ENCODE measurements around the gene RPL26. TPM values are rescaled to one million over a fixed set of nuclear protein-coding genes. Genes with fewer than 3 reads are reported as not detected.

RPL26 gene
- total and polyA plus RNA-seq, 7 donors: 3,681 to 6,374 (median 4,708) TPM

GRCh38 chr17:8413938-8414337 is 30.9 kb upstream of the RPL26 start:
- no peak for DNase-seq
- Histone ChIP-seq H3K27ac (no peak overlapping the region), H3K4me3 (no peak overlapping the region), H3K9me3 (no peaks in the 10 kb centered on the region), H3K4me1 (peaks cover 0 to 8% (median 0%) of the 10 kb centered on the region in 4 donors), H3K36me3 (no peaks in the 10 kb centered on the region), H3K27me3 (peaks cover 0 to 3% (median 0%) of the 10 kb centered on the region in 3 donors)
- intact Hi-C loops (cut with DNase I): no loop called here
- TF ChIP-seq EP300 (IDR thresholded peaks at IDR 0.05): no peak
- no peak for TF ChIP-seq CTCF (IDR thresholded peaks at IDR 0.05)
- TF ChIP-seq POLR2A (IDR thresholded peaks at IDR 0.05): no peak
- no peak for TF ChIP-seq POLR2AphosphoS5 (IDR thresholded peaks at IDR 0.05)

DNA sequence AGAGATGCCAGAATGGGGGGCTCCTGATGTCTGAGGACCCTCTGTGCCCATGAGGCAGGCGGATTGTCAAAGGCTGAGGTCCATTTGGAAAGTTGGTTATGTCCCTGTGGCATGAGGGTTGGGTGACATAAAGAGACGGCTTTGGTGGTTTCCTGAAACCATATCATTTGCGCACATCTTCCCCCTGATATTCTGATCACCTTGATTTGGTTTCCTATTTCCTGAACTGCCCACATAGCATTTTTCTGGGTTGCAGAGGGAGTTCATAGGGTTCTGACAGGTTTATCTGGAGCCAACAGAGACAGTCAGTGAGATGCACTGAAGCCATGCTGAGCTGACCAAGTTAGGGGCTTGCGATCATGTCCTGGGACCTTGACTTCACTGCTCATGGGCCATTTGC is 30.3 kb upstream of the RPL26 start:
- Histone ChIP-seq H3K9me3 (no peaks in the 10 kb centered on the region), H3K4me3 (no peak overlapping the region), H3K4me1 (peaks cover 0 to 8% (median 0%) of the 10 kb centered on the region in 4 donors), H3K27ac (no peak overlapping the region), H3K36me3 (no peaks in the 10 kb centered on the region), H3K27me3 (peaks cover 0 to 3% (median 0%) of the 10 kb centered on the region in 3 donors)
- no peak for TF ChIP-seq POLR2A (IDR thresholded peaks at IDR 0.05)
- no peak for TF ChIP-seq POLR2AphosphoS5 (IDR thresholded peaks at IDR 0.05)
- TF ChIP-seq CTCF (IDR thresholded peaks at IDR 0.05): no peak
- intact Hi-C loops (cut with DNase I): no loop called here
- DNase-seq: no peak
- WGBS, 2 donors: 57 to 81% methylated on average over 4 of the region's 4 CpGs

- peaks cover 0 to 8% (median 0%) of the 10 kb centered on the region in 4 donors for H3K4me1 ChIP-seq
- no peak overlapping the region for H3K27ac ChIP-seq
- no peak overlapping the region for H3K4me3 ChIP-seq
- WGBS, 2 donors: 66 to 73% methylated on average over 5 of the region's 5 CpGs
- TF ChIP-seq EP300 (IDR thresholded peaks at IDR 0.05) (no peak), POLR2AphosphoS5 (IDR thresholded peaks at IDR 0.05) (no peak), CTCF (IDR thresholded peaks at IDR 0.05) (no peak), POLR2A (IDR thresholded peaks at IDR 0.05) (no peak)
- H3K27me3 ChIP-seq: peaks cover 0 to 3% (median 0%) of the 10 kb centered on the region in 3 donors
- H3K36me3 ChIP-seq: no peaks in the 10 kb centered on the region
- intact Hi-C loops (cut with DNase I): no loop called here
- DNase-seq: no peak
- no peaks in the 10 kb centered on the region for H3K9me3 ChIP-seq
Measured at GRCh38 chr17:8412089-8412488, 29.1 kb upstream of the RPL26 start.

- WGBS, 2 donors: 78 to 97% methylated on average over 1 of the region's 1 CpG
- Histone ChIP-seq H3K4me3 (no peak overlapping the region), H3K27me3 (peaks cover 0 to 3% (median 0%) of the 10 kb centered on the region in 3 donors), H3K4me1 (peaks cover 0 to 8% (median 0%) of the 10 kb centered on the region in 4 donors), H3K36me3 (no peaks in the 10 kb centered on the region), H3K9me3 (no peaks in the 10 kb centered on the region), H3K27ac (no peak overlapping the region)
- intact Hi-C loops (cut with DNase I): loop anchor here (1.0 to 2.0 kb wide), 2 partner anchors 335 to 376 kb away; no protein-coding TSS in a partner anchor
- TF ChIP-seq POLR2A (IDR thresholded peaks at IDR 0.05) (no peak), CTCF (IDR thresholded peaks at IDR 0.05) (no peak), EP300 (IDR thresholded peaks at IDR 0.05) (no peak), POLR2AphosphoS5 (IDR thresholded peaks at IDR 0.05) (no peak)
- DNase-seq: no peak
Measured at GRCh38 chr17:8410883-8411238, 27.9 kb upstream of the RPL26 start.

All from sigmoid colon (tissue), 7 donors.